ENCODE measurements around the gene AGBL4.

The AGBL4 gene

GRCh38 chr1:49197081-49197480, 826.7 kb downstream of the AGBL4 start:
- no peak for TF ChIP-seq REST (IDR thresholded peaks at IDR 0.05; ENCODE audit: insufficient read depth in 1 of 2, low read depth in 2 of 2, low read length in 2 of 2)
- TF ChIP-seq FOXP2 (optimal IDR thresholded peaks at IDR 0.05; ENCODE audit: borderline replicate concordance, extremely low read depth, extremely low read length, insufficient read depth) = no peak
- TF ChIP-seq POLR2AphosphoS5 (IDR thresholded peaks at IDR 0.05; ENCODE audit: low read depth, low read length) = no peak
- TF ChIP-seq SIN3A (IDR thresholded peaks at IDR 0.05; ENCODE audit: borderline replicate concordance, insufficient read depth, low read length) = no peak
- TF ChIP-seq TAF1 (IDR thresholded peaks at IDR 0.05; ENCODE audit: borderline replicate concordance, insufficient read depth, low read length) = no peak

- TF ChIP-seq REST (IDR thresholded peaks at IDR 0.05; ENCODE audit: insufficient read depth in 1 of 2, low read depth in 2 of 2, low read length in 2 of 2) (no peak), SIN3A (IDR thresholded peaks at IDR 0.05; ENCODE audit: borderline replicate concordance, insufficient read depth, low read length) (no peak), TAF1 (IDR thresholded peaks at IDR 0.05; ENCODE audit: borderline replicate concordance, insufficient read depth, low read length) (no peak), POLR2AphosphoS5 (IDR thresholded peaks at IDR 0.05; ENCODE audit: low read depth, low read length) (no peak), FOXP2 (optimal IDR thresholded peaks at IDR 0.05; ENCODE audit: borderline replicate concordance, extremely low read depth, extremely low read length, insufficient read depth) (no peak)
Measured at GRCh38 chr1:49190138-49190537, 833.6 kb downstream of the AGBL4 start.

- TF ChIP-seq REST (IDR thresholded peaks at IDR 0.05; ENCODE audit: insufficient read depth in 1 of 2, low read depth in 2 of 2, low read length in 2 of 2) (no peak), SIN3A (IDR thresholded peaks at IDR 0.05; ENCODE audit: borderline replicate concordance, insufficient read depth, low read length) (no peak), FOXP2 (optimal IDR thresholded peaks at IDR 0.05; ENCODE audit: borderline replicate concordance, extremely low read depth, extremely low read length, insufficient read depth) (no peak), POLR2AphosphoS5 (IDR thresholded peaks at IDR 0.05; ENCODE audit: low read depth, low read length) (no peak), TAF1 (IDR thresholded peaks at IDR 0.05; ENCODE audit: borderline replicate concordance, insufficient read depth, low read length) (no peak)
Measured at GRCh38 chr1:49187056-49187455, 836.7 kb downstream of the AGBL4 start.

GRCh38 chr1:49185450-49185980, 838.2 kb downstream of the AGBL4 start:
- no peak for TF ChIP-seq REST (IDR thresholded peaks at IDR 0.05; ENCODE audit: insufficient read depth in 1 of 2, low read depth in 2 of 2, low read length in 2 of 2)
- TF ChIP-seq TAF1 (IDR thresholded peaks at IDR 0.05; ENCODE audit: borderline replicate concordance, insufficient read depth, low read length) = no peak
- no peak for TF ChIP-seq SIN3A (IDR thresholded peaks at IDR 0.05; ENCODE audit: borderline replicate concordance, insufficient read depth, low read length)
- TF ChIP-seq POLR2AphosphoS5 (IDR thresholded peaks at IDR 0.05; ENCODE audit: low read depth, low read length) = no peak
- TF ChIP-seq FOXP2 (optimal IDR thresholded peaks at IDR 0.05; ENCODE audit: borderline replicate concordance, extremely low read depth, extremely low read length, insufficient read depth) = no peak

GRCh38 chr1:49183489-49183888, 840.3 kb downstream of the AGBL4 start:
- TF ChIP-seq POLR2AphosphoS5 (IDR thresholded peaks at IDR 0.05; ENCODE audit: low read depth, low read length) (no peak), TAF1 (IDR thresholded peaks at IDR 0.05; ENCODE audit: borderline replicate concordance, insufficient read depth, low read length) (no peak), SIN3A (IDR thresholded peaks at IDR 0.05; ENCODE audit: borderline replicate concordance, insufficient read depth, low read length) (no peak), REST (IDR thresholded peaks at IDR 0.05; ENCODE audit: insufficient read depth in 1 of 2, low read depth in 2 of 2, low read length in 2 of 2) (no peak), FOXP2 (optimal IDR thresholded peaks at IDR 0.05; ENCODE audit: borderline replicate concordance, extremely low read depth, extremely low read length, insufficient read depth) (no peak)
